CD8-positive, alpha-beta memory T cell (primary cell): ENCODE results near the gene FADS3. TPM values are rescaled to one million over a fixed set of nuclear protein-coding genes. Genes with fewer than 3 reads are reported as not detected.

Experiments used
- CTCF ChIA-PET: fragments of 350-600 bp; sonication (Branson Sonifier 250); formaldehyde crosslinking; loops from one replicate; lab custom pipeline; 2021; ENCODE audit warnings: antibody characterized with exemption; lab: Charles Lee
- POLR2A ChIA-PET: fragments of 350-600 bp; sonication (Branson Sonifier 250); formaldehyde crosslinking; loops from one replicate; lab custom pipeline; 2021; ENCODE audit warnings: antibody characterized with exemption; lab: Charles Lee
- DNase-seq, 5 donors: peaks; one replicate each; pipeline versions ENCODE4 v3.0.0 to v3.0.0-alpha.2; 2020 to 2022; ENCODE audit warnings: mixed read lengths in 1 of 5
- H3K27ac ChIP-seq: one replicate; pipeline ENCODE4 v1.7.0; 2013; ENCODE audit warnings: low read depth, mild to moderate bottlenecking, low read length, moderate library complexity
- H3K27me3 ChIP-seq: 2 replicates; pipeline ENCODE4 v1.7.0; 2013; ENCODE audit warnings: low read length, mild to moderate bottlenecking; ENCODE audit not compliant: insufficient read depth, poor library complexity, severe bottlenecking
- H3K36me3 ChIP-seq: 2 replicates; pipeline ENCODE4 v1.7.0; 2013; ENCODE audit warnings: mild to moderate bottlenecking, low read length, moderate library complexity; ENCODE audit not compliant: insufficient read depth
- H3K4me1 ChIP-seq: 2 replicates; pipeline ENCODE4 v1.7.0; 2013; ENCODE audit warnings: mild to moderate bottlenecking, low read length, moderate library complexity; ENCODE audit not compliant: insufficient read depth
- H3K4me3 ChIP-seq: 2 replicates; pipeline ENCODE4 v1.7.0; 2013; ENCODE audit warnings: mild to moderate bottlenecking, low read length
- H3K9me3 ChIP-seq: 2 replicates; pipeline ENCODE4 v1.7.0; 2013; ENCODE audit warnings: mild to moderate bottlenecking, low read length
- H3K27ac Mint-ChIP-seq, 8 donors: one replicate each; pipeline ENCODE4 v1.8.0; 2020 to 2021; ENCODE audit warnings: mixed read lengths in 8 of 8, mild to moderate bottlenecking in 6 of 8, inconsistent platforms in 3 of 8, moderate library complexity in 3 of 8
- H3K27me3 Mint-ChIP-seq, 2 donors: one replicate each; pipeline ENCODE4 v1.8.0; 2020 to 2021; ENCODE audit warnings: mixed read lengths in 2 of 2, mild to moderate bottlenecking in 1 of 2, moderate library complexity in 1 of 2
- H3K36me3 Mint-ChIP-seq, 3 donors: one replicate each; pipeline ENCODE4 v1.8.0; 2020 to 2021; ENCODE audit warnings: mixed read lengths in 3 of 3, inconsistent platforms in 1 of 3, mild to moderate bottlenecking in 1 of 3
- H3K4me1 Mint-ChIP-seq, 3 donors: one replicate each; pipeline ENCODE4 v1.8.0; 2020 to 2021; ENCODE audit warnings: mixed read lengths in 3 of 3, inconsistent platforms in 1 of 3, mild to moderate bottlenecking in 1 of 3
- H3K4me3 Mint-ChIP-seq, 7 donors: one replicate each; pipeline ENCODE4 v1.8.0; 2020 to 2021; ENCODE audit warnings: mixed read lengths in 7 of 7, mild to moderate bottlenecking in 6 of 7, moderate library complexity in 4 of 7, inconsistent platforms in 2 of 7
- H3K9me3 Mint-ChIP-seq, 5 donors: one replicate each; pipeline ENCODE4 v1.8.0; 2020 to 2022; ENCODE audit warnings: mixed read lengths in 5 of 5, mild to moderate bottlenecking in 3 of 5, moderate library complexity in 2 of 5, inconsistent platforms in 1 of 5
- polyA plus RNA-seq: library from polyadenylated mRNA; unstranded; fragments of 300-500 nt; fragmentation: Illumina TruSeq; gene quantifications from one replicate; pipeline ENCODE4 v1.2.3, GENCODE V29; 2021
- total RNA-seq, 2 experiments: library from RNA; stranded (reverse); gene quantifications; one replicate each; pipeline ENCODE4 v1.2.3, GENCODE V29; 2021

FADS3 gene
- total and polyA plus RNA-seq, 3 experiments from 2014 or later = 2.6 to 7.7 (median 5.8) TPM

- H3K4me1 ChIP-seq = no peaks in the 10 kb centered on the region
- H3K36me3 ChIP-seq = no peaks in the 10 kb centered on the region
- no peak for DNase-seq
- H3K4me3 ChIP-seq = no peak overlapping the region
- H3K36me3 Mint-ChIP-seq = no peaks in the 10 kb centered on the region
- H3K27me3 ChIP-seq = peaks cover 4% of the 10 kb centered on the region
- no peaks in the 10 kb centered on the region for H3K9me3 Mint-ChIP-seq
- no peak overlapping the region for H3K27ac ChIP-seq
- POLR2A ChIA-PET = no interaction called here
- H3K4me1 Mint-ChIP-seq = peaks cover 0 to 2% (median 0%) of the 10 kb centered on the region in 3 donors
- peaks cover 20 to 28% of the 10 kb centered on the region in 2 donors for H3K27me3 Mint-ChIP-seq
- CTCF ChIA-PET = interaction anchor here (2.8 kb wide), 1 partner anchor 170 kb away, joined by 7 read pairs; no protein-coding TSS in a partner anchor
- no peaks in the 10 kb centered on the region for H3K9me3 ChIP-seq
- H3K27ac Mint-ChIP-seq = no peak overlapping the region
- H3K4me3 Mint-ChIP-seq = no peak overlapping the region
Measured at GRCh38 chr11:61911701-61912529, 20.6 kb upstream of the FADS3 start.

- Mint-ChIP-seq H3K27ac (no peak overlapping the region), H3K36me3 (no peaks in the 10 kb centered on the region), H3K4me3 (no peak overlapping the region), H3K27me3 (peaks cover 19 to 24% of the 10 kb centered on the region in 2 donors), H3K9me3 (no peaks in the 10 kb centered on the region), H3K4me1 (no peaks in the 10 kb centered on the region)
- no peaks in the 10 kb centered on the region for H3K9me3 ChIP-seq
- H3K36me3 ChIP-seq = no peaks in the 10 kb centered on the region
- no peak overlapping the region for H3K4me3 ChIP-seq
- ChIA-PET CTCF (interaction anchor here (2.8 kb wide), 1 partner anchor 170 kb away, joined by 7 read pairs; no protein-coding TSS in a partner anchor), POLR2A (no interaction called here)
- no peak for DNase-seq
- no peaks in the 10 kb centered on the region for H3K4me1 ChIP-seq
- H3K27me3 ChIP-seq = no peaks in the 10 kb centered on the region
- H3K27ac ChIP-seq = no peak overlapping the region
Measured at GRCh38 chr11:61911128-61911700, 19.9 kb upstream of the FADS3 start.

GRCh38 chr11:61910187-61911127 lies 19.1 kb upstream of the FADS3 start:
- H3K9me3 ChIP-seq = no peaks in the 10 kb centered on the region
- no peak overlapping the region for H3K27ac Mint-ChIP-seq
- POLR2A ChIA-PET = no interaction called here

GRCh38 chr11:61908730-61909316 lies 17.5 kb upstream of the FADS3 start:
- Histone ChIP-seq H3K9me3 (no peaks in the 10 kb centered on the region), H3K4me1 (no peaks in the 10 kb centered on the region), H3K27me3 (no peaks in the 10 kb centered on the region), H3K27ac (no peak overlapping the region), H3K36me3 (no peaks in the 10 kb centered on the region), H3K4me3 (no peak overlapping the region)
- CTCF ChIA-PET = interaction anchor here (0.9 to 2.8 kb wide), 3 partner anchors 10 to 173 kb away, joined by 3 to 12 read pairs (median 7); no protein-coding TSS in a partner anchor
- Mint-ChIP-seq H3K4me3 (no peak overlapping the region), H3K9me3 (no peaks in the 10 kb centered on the region), H3K27me3 (peaks cover 7 to 10% of the 10 kb centered on the region in 2 donors), H3K36me3 (no peaks in the 10 kb centered on the region), H3K27ac (no peak overlapping the region), H3K4me1 (no peaks in the 10 kb centered on the region)
- POLR2A ChIA-PET = no interaction called here
- DNase-seq = peak in 1 of 5 donors; percentile 15

More at GRCh38 chr11:61910187-61911127, 19.1 kb upstream of the FADS3 start:
- no peak overlapping the region for H3K4me3 ChIP-seq
- Mint-ChIP-seq H3K27me3 (peaks cover 12 to 22% of the 10 kb centered on the region in 2 donors), H3K9me3 (no peaks in the 10 kb centered on the region), H3K4me3 (no peak overlapping the region), H3K36me3 (no peaks in the 10 kb centered on the region), H3K4me1 (no peaks in the 10 kb centered on the region)
- no peak for DNase-seq
- no peaks in the 10 kb centered on the region for H3K36me3 ChIP-seq
- no peak overlapping the region for H3K27ac ChIP-seq
- no peaks in the 10 kb centered on the region for H3K4me1 ChIP-seq
- CTCF ChIA-PET = interaction anchor here (1.2 to 2.8 kb wide), 3 partner anchors 11 to 171 kb away, joined by 4 to 7 read pairs (median 7); no protein-coding TSS in a partner anchor
- H3K27me3 ChIP-seq = no peaks in the 10 kb centered on the region

- H3K27ac Mint-ChIP-seq = no peak overlapping the region
- Histone ChIP-seq H3K27ac (no peak overlapping the region), H3K4me3 (no peak overlapping the region), H3K36me3 (no peaks in the 10 kb centered on the region), H3K4me1 (no peaks in the 10 kb centered on the region), H3K9me3 (no peaks in the 10 kb centered on the region), H3K27me3 (no peaks in the 10 kb centered on the region)
- no peaks in the 10 kb centered on the region for H3K36me3 Mint-ChIP-seq
- peak in 1 of 5 donors; percentile 31 for DNase-seq
- H3K4me3 Mint-ChIP-seq = no peak overlapping the region
- no peaks in the 10 kb centered on the region for H3K4me1 Mint-ChIP-seq
- ChIA-PET CTCF (interaction anchor here (0.8 to 2.3 kb wide), 4 partner anchors 9 to 175 kb away, joined by 3 to 12 read pairs (median 3); no protein-coding TSS in a partner anchor), POLR2A (no interaction called here)
- H3K27me3 Mint-ChIP-seq = peaks cover 4 to 9% of the 10 kb centered on the region in 2 donors
- H3K9me3 Mint-ChIP-seq = no peaks in the 10 kb centered on the region
Measured at GRCh38 chr11:61907871-61908729, 16.8 kb upstream of the FADS3 start.

- Histone ChIP-seq H3K4me3 (no peak overlapping the region), H3K36me3 (no peaks in the 10 kb centered on the region), H3K27me3 (no peaks in the 10 kb centered on the region), H3K9me3 (no peaks in the 10 kb centered on the region), H3K4me1 (no peaks in the 10 kb centered on the region), H3K27ac (no peak overlapping the region)
- H3K4me1 Mint-ChIP-seq = no peaks in the 10 kb centered on the region
- no peaks in the 10 kb centered on the region for H3K36me3 Mint-ChIP-seq
- peak in 1 of 5 donors; percentile 35 for DNase-seq
- no peaks in the 10 kb centered on the region for H3K9me3 Mint-ChIP-seq
- CTCF ChIA-PET = interaction anchor here (0.8 to 2.3 kb wide), 3 partner anchors 8 to 175 kb away, joined by 3 to 12 read pairs (median 3); no protein-coding TSS in a partner anchor
- POLR2A ChIA-PET = no interaction called here
- no peak overlapping the region for H3K27ac Mint-ChIP-seq
- no peak overlapping the region for H3K4me3 Mint-ChIP-seq
- H3K27me3 Mint-ChIP-seq = peaks cover under 1 to 2% of the 10 kb centered on the region in 2 donors
Measured at GRCh38 chr11:61907282-61907681, 15.9 kb upstream of the FADS3 start.

- no peak overlapping the region for H3K27ac Mint-ChIP-seq
- no peak for DNase-seq
- H3K27me3 Mint-ChIP-seq = peaks cover 0 to 2% of the 10 kb centered on the region in 2 donors
- Histone ChIP-seq H3K9me3 (no peaks in the 10 kb centered on the region), H3K27me3 (no peaks in the 10 kb centered on the region), H3K4me3 (no peak overlapping the region), H3K27ac (no peak overlapping the region), H3K4me1 (no peaks in the 10 kb centered on the region), H3K36me3 (no peaks in the 10 kb centered on the region)
- POLR2A ChIA-PET = interaction anchor here (0.7 kb wide), 1 partner anchor 88 kb away, joined by 3 read pairs; no protein-coding TSS in a partner anchor
- H3K36me3 Mint-ChIP-seq = no peaks in the 10 kb centered on the region
- no peaks in the 10 kb centered on the region for H3K4me1 Mint-ChIP-seq
- H3K4me3 Mint-ChIP-seq = no peak overlapping the region
- CTCF ChIA-PET = no interaction called here
- no peaks in the 10 kb centered on the region for H3K9me3 Mint-ChIP-seq
Measured at GRCh38 chr11:61906522-61906909, 15.2 kb upstream of the FADS3 start.
